Thyroid gland (tissue), 4 donors: Measurements from ENCODE around the gene COMTD1. TPM values are rescaled to one million over a fixed set of nuclear protein-coding genes. Genes with fewer than 3 reads are reported as not detected.
A peak's percentile ranks its signal among the peaks of the same experiment; 100 is the strongest.

ENCODE experiments used
- DNase-seq, 2 donors: peaks; one replicate each; pipeline ENCODE4 v3.0.0-alpha.2; 2019
- H3K27ac ChIP-seq, 3 donors: fragments of 200-600 bp; sonication (generic); 1 replicate in 2 of 3; 2 replicates in 1 of 3; pipeline ENCODE4 v1.5.1; 2016 to 2019; ENCODE audit warnings: mild to moderate bottlenecking in 1 of 3, moderate library complexity in 1 of 3
- H3K27me3 ChIP-seq: fragments of 200-600 bp; sonication (generic); one replicate; pipeline ENCODE4 v1.5.1; 2019
- H3K36me3 ChIP-seq, 2 donors: fragments of 200-600 bp; sonication (generic); one replicate each; pipeline ENCODE4 v1.5.1; 2016 to 2019
- H3K4me1 ChIP-seq, 2 donors: fragments of 200-600 bp; sonication (generic); one replicate each; pipeline ENCODE4 v1.5.1; 2017 to 2019
- H3K4me3 ChIP-seq, 3 donors: fragments of 200-600 bp; sonication (generic); replicated peaks in 1 of 3; 1 replicate in 2 of 3; 2 replicates in 1 of 3; pipeline ENCODE4 v1.5.1; 2016; ENCODE audit warnings: mild to moderate bottlenecking in 1 of 3
- H3K9me3 ChIP-seq: fragments of 200-600 bp; sonication (generic); one replicate; pipeline ENCODE4 v1.5.1; 2017
- POLR2A ChIP-seq, 2 donors: fragments of 450-650 bp; IDR thresholded peaks; one replicate each; pipeline ENCODE4 v1.6.1; 2017; ENCODE audit warnings: antibody characterized with exemption in 2 of 2, mild to moderate bottlenecking in 2 of 2, moderate library complexity in 1 of 2
- WGBS, 2 donors: methylation state at CpG; one replicate each; pipeline ENCODE4 v1.1.5; 2017; 5-methylcytosine and 5-hydroxymethylcytosine counted together
- intact Hi-C: fragments of 100-400 bp; cut with DNase I; formaldehyde crosslinking; loops from one replicate; pipeline ENCODE4 v1.15.1; 2023
- total RNA-seq, 4 donors: library from RNA; depleted of rRNA; stranded (reverse); fragments of >200 nt; gene quantifications; one replicate each; pipeline ENCODE4 v1.2.3, GENCODE V29; 2016
- TF ChIP-seq, protein P1 (sequence below), 6 experiments: fragments of 200-600 bp in 3 of 6; fragments of 450-650 bp in 3 of 6; sonication (generic) in 3 of 6; IDR thresholded peaks; one replicate each; pipeline ENCODE4 v1.5.1; 2016 to 2019; ENCODE audit warnings: antibody characterized with exemption in 6 of 6, mild to moderate bottlenecking in 2 of 6, inconsistent platforms in 1 of 6, moderate library complexity in 1 of 6

COMTD1 gene
- total RNA-seq, 4 donors from 2014 or later, result 43.4 to 74.0 (median 68.7) TPM

DNA sequence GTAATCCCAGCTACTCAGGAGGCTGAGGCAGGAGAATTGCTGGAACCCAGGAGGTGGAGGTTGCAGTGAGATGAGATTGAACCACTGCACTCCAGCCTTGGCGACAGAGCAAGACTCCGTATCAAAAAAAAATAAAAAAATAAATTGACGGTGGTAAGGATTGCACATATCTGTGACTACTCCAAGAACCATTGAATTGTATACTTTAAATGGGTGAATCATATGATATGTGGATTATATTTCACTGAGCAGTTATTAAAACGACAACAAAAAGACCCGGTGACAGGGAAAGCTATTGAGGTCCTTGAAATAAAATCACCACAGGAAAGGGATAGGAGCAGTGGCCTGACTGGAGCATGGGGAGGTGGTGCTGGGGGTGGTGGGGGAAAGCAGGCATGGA, 31.2 kb upstream of the COMTD1 start:
- Histone ChIP-seq H3K27ac (no peak overlapping the region), H3K36me3 (no peaks in the 10 kb centered on the region), H3K27me3 (no peaks in the 10 kb centered on the region), H3K4me1 (peaks cover 6 to 7% of the 10 kb centered on the region in 2 donors), H3K9me3 (no peaks in the 10 kb centered on the region), H3K4me3 (no peak overlapping the region)
- intact Hi-C loops, result no loop called here
- 82 to 85% methylated on average over 5 of the region's 5 CpGs for WGBS, 2 donors
- no peak for DNase-seq
- TF ChIP-seq, protein P1, sequence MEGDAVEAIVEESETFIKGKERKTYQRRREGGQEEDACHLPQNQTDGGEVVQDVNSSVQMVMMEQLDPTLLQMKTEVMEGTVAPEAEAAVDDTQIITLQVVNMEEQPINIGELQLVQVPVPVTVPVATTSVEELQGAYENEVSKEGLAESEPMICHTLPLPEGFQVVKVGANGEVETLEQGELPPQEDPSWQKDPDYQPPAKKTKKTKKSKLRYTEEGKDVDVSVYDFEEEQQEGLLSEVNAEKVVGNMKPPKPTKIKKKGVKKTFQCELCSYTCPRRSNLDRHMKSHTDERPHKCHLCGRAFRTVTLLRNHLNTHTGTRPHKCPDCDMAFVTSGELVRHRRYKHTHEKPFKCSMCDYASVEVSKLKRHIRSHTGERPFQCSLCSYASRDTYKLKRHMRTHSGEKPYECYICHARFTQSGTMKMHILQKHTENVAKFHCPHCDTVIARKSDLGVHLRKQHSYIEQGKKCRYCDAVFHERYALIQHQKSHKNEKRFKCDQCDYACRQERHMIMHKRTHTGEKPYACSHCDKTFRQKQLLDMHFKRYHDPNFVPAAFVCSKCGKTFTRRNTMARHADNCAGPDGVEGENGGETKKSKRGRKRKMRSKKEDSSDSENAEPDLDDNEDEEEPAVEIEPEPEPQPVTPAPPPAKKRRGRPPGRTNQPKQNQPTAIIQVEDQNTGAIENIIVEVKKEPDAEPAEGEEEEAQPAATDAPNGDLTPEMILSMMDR (IDR thresholded peaks at IDR 0.05), result no peak
- TF ChIP-seq POLR2A (IDR thresholded peaks at IDR 0.05), result no peak

- intact Hi-C loops, result no loop called here
- Histone ChIP-seq H3K36me3 (no peaks in the 10 kb centered on the region), H3K4me3 (no peak overlapping the region), H3K27me3 (no peaks in the 10 kb centered on the region), H3K9me3 (no peaks in the 10 kb centered on the region), H3K4me1 (peaks cover 6 to 7% of the 10 kb centered on the region in 2 donors), H3K27ac (no peak overlapping the region)
- TF ChIP-seq, protein P1 (IDR thresholded peaks at IDR 0.05), result no peak
- no peak for TF ChIP-seq POLR2A (IDR thresholded peaks at IDR 0.05)
- WGBS, 2 donors, result 73 to 74% methylated on average over 4 to 6 of the region's 6 CpGs
- no peak for DNase-seq
These were observed 30.1 kb upstream of the COMTD1 start for GRCh38 chr10:75265856-75266255.

- WGBS, 2 donors, result 58 to 71% methylated on average over 1 of the region's 1 CpG
- peaks cover 6 to 7% of the 10 kb centered on the region in 2 donors for H3K4me1 ChIP-seq
- no peaks in the 10 kb centered on the region for H3K27me3 ChIP-seq
- no peaks in the 10 kb centered on the region for H3K36me3 ChIP-seq
- H3K9me3 ChIP-seq, result no peaks in the 10 kb centered on the region
- H3K4me3 ChIP-seq, result no peak overlapping the region
- intact Hi-C loops, result no loop called here
- TF ChIP-seq, protein P1 (IDR thresholded peaks at IDR 0.05), result no peak
- no peak for TF ChIP-seq POLR2A (IDR thresholded peaks at IDR 0.05)
- peak; percentile 71 to 80 for DNase-seq
- no peak overlapping the region for H3K27ac ChIP-seq
These were observed 28.0 kb upstream of the COMTD1 start for GRCh38 chr10:75263806-75264205.

DNA sequence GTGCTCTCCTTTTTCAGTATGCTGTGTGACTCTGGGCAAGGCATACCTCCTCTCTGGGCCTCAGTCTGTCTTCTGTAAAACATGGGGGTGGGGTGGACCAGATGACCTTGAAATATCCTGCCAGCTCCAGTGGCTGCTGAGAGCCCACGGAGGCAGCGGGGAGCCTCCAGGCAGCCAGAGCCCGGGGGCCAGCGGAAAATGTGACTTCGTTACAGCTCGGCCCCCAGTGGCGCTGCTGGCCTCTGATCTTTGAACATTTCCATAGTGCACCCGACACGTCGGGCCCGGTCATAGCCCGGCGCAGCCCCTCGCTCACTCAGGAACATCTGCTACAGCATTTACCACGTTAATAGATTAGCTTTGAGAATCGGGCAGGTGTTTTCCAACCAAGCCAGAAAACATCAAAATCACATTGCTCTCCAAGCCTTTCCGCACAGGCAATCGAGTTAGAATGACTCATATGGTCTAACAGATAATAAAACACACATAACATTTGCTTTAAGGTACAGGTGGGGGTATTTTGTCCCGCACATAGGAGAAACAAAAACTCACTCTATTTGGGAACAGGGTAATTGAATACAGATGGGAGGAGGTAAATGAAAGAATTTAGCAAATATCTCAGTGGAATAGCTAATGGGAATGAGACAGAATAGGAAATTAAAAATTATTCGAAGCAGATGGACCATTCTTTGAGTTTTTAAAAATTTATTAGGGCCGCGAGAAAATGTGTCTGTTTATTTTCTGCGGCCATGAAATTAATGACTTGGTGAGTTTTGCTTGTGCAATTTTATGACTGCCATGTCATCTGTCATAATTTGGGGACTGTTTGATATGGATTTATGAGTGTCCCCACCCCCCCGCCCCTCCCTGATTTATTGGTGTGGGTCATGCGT, 26.3 kb upstream of the COMTD1 start:
- WGBS, 2 donors, result 77 to 84% methylated on average over 19 to 25 of the region's 25 CpGs
- TF ChIP-seq, protein P1 (IDR thresholded peaks at IDR 0.05), result no peak
- TF ChIP-seq POLR2A (IDR thresholded peaks at IDR 0.05), result no peak
- H3K9me3 ChIP-seq, result no peaks in the 10 kb centered on the region

DNA sequence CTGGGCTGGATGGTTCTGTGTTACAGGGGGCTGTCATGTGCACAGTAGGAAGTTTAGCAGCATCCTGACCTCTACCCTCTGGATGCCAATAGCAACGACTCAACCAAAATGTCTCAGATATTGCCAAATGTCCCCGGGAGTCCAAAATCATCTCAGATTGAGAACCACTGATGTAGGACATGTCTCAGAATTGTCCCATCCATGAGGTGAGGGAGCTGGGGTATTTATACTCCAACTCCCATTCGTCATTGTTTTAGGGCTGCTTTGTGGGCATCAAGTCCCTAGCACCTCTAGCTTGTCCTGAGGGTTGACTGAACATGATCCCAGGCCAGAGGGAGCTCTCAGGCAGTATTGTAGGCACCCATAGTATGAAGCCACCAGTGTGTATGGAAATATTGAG, 25.2 kb upstream of the COMTD1 start:
- H3K9me3 ChIP-seq, result no peaks in the 10 kb centered on the region
- TF ChIP-seq, protein P1 (IDR thresholded peaks at IDR 0.05), result no peak
- no peak for TF ChIP-seq POLR2A (IDR thresholded peaks at IDR 0.05)

More for the DNA sequence above, 26.3 kb upstream of the COMTD1 start:
- Histone ChIP-seq H3K4me3 (no peak overlapping the region), H3K27ac (no peak overlapping the region), H3K36me3 (no peaks in the 10 kb centered on the region), H3K27me3 (no peaks in the 10 kb centered on the region), H3K4me1 (peaks cover 6 to 7% of the 10 kb centered on the region in 2 donors)
- intact Hi-C loops, result no loop called here
- no peak for DNase-seq

More for the DNA sequence above, 25.2 kb upstream of the COMTD1 start:
- intact Hi-C loops, result no loop called here
- no peak overlapping the region for H3K4me3 ChIP-seq
- H3K36me3 ChIP-seq, result no peaks in the 10 kb centered on the region
- H3K27ac ChIP-seq, result no peak overlapping the region
- peaks cover 6 to 7% of the 10 kb centered on the region in 2 donors for H3K4me1 ChIP-seq
- 72 to 97% methylated on average over 3 of the region's 3 CpGs for WGBS, 2 donors
- H3K27me3 ChIP-seq, result no peaks in the 10 kb centered on the region
- no peak for DNase-seq
